Activated T-cell treated with anti-CD3 and anti-CD28 coated beads for 4 hours (primary cell): ENCODE results near the gene TULP4.
"Not testable (repeated sequence)": the region's sequence is repeated elsewhere in the genome, so short reads cannot be mapped to it uniquely, and the experiment has no call there.

Experiments
- DNase-seq: peaks from one replicate; pipeline ENCODE4 v3.0.0-alpha.2; 2020

TULP4 gene

GRCh38 chr6:158296854-158297324 lies 15.4 kb upstream of the TULP4 start:
- DNase-seq: not testable (repeated sequence)

DNA sequence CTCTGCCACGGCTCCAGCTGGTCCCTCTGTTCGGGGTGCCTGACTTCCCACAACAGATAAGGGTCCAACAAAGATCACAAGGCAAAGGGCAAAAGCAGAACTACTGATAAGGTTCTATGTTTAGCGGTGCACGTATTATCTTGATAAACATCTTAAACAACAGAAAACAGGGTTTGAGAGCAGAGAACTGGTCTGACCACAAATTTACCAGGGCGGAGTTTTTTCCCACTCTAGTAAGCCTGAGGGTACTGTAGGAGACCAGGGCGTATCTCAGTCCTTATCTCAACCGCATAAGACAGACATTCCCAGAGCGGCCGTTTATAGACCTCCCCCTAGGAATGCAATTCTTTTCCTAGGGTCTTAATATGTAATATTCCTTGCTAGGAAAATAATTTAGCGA lies 14.6 kb upstream of the TULP4 start:
- not testable (repeated sequence) for DNase-seq

DNA sequence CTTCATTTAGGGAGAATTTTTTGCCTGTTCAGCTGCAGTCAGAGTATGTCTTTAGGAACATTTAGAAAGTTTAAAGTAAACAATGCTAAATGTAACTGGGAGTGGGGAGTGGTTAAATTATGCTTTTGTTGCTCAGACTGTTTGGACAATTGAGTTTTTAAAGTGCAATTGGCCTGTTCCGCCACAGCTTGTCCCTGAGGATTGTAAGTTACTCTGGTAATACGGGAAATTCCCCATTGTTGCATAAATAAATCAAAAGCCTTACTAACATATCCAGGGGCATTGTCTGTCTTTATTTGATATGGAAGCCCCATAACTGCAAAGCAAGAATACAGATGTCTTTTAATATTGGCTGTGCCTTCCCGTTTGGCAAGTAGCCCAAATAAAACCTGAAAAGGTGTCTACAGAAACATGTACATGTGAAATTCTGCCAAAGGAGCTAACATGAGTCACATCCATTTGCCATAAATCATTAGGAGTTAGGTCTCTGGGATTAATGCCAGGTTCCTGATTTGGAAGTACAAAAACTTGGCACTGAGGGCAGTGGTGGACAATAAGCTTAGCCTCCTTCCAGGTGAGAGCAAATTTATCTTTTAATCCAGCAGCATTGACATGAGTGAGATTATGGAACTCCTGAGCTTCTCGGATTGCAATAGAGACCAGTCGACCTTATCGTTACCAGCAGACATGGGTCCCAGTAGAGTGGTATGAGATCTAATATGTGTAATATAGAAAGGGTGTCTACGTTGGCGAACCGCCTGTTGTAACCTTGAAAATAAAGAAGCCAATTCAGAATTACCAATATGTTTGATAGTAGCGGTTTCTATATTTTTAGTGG lies 11.7 kb upstream of the TULP4 start:
- not testable (repeated sequence) for DNase-seq

- not testable (repeated sequence) for DNase-seq
Observed at GRCh38 chr6:158301561-158301960, 10.7 kb upstream of the TULP4 start.

DNA sequence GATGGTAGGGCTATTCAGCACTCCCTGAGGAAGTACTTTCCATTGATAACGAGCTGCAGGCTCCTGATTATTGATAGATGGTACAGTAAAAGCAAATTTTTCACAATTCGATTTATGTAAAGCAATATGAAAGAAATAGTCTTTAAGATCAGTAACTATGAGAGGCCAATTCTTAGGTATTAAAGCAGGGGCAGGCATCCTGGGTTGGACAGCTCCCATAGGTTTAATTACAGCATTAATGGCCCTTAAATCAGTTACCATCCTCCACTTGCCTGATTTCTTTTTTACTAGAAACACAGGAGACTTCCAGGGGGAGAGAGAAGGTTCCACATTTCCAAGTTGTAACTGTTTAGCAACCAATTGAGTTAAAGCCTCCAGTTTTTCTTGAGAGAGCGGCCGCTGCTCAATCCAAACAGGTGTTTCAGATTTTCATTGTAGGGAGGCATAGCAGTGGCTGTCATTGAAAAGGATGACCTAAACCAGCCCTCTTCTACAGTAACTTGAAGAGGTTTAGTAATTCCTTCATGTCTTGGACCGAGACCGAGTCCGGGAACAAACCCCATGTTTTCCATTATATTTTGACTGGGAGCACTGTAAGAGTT lies 10.0 kb upstream of the TULP4 start:
- DNase-seq: not testable (repeated sequence)

DNA sequence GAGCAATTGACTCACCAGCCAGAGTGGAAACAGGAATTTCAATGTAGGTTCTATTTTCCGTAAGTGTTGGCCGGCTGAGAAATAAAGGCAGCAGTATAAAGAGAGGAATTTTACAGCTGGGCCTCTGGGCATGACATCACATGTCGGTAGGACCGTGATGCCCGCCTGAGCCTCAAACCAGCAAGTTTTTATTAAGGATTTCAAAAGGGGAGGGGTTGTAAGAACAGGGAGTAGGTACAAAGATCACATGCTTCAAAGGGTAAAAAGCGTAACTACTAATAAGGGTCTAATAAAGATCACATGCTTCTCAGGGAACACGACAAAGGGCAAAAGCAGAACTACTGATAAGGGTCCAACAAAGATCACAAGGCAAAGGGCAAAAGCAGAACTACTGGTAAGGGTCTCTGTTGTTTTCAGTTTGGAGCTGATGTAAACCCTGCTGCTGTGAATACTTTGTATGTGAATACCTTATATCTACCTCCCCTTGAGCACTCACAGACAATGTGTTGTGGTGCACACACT lies 9.0 kb upstream of the TULP4 start:
- DNase-seq: no peak

DNA sequence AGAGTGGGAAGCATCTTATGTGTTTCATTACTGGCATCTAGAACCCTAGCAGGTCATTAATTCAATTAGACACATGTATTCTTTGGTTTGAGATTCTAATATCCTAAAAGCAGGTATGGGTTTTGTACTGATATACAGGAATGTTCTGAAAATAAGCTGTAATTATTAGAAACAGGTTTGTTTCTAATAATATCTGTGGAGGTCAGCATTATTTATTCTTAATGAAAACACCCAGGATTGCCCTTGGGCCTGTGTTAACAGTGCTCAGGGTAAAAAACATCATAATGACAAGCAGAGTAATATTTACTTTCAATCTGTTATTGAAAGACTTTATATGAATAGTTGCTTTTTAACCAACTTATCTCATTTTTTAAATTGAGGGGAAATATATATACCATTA lies 8.0 kb upstream of the TULP4 start:
- DNase-seq: no peak

DNA sequence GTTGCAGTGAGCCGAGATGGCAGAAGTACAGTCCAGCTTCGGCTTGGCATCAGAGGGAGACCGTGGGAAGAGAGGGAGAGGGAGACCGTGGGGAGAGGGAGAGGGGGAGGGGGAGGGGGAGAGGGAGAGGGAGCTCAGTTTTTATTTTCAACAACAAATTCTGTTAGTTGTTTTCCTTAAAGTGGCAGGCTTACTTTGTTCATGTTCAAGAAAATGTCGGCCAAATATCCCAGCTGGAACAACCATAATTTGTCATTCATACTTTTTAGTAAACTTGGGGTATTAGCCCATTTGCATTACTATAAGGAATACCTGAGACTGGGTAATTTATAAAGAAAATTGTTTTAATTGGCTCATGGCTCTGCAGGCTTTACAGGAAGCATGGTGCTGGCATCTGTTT lies 2.5 kb upstream of the TULP4 start:
- DNase-seq: no peak

GRCh38 chr6:158311193-158311592 lies 1.1 kb upstream of the TULP4 start:
- DNase-seq: no peak

DNA sequence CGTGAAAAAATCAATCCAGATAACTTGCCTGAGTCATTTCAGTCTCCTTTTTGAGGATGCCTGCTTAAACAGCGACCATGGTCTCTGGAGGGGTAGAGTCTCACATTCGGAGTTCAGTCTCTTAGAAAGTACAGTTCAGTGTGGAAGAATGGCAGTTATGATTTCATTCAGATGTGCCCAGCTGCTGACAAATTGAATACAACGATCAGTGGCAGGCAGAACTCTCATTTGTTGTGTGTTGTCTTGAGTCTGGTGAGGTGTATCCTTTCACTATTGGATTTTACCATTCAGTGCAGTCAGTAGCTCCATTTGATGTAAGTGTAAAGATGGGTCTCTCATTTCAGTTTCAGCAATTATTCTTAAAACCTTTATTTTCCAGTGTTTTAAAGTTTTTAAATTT lies 639 bp upstream of the TULP4 start:
- DNase-seq: no peak

GRCh38 chr6:158312672-158313397 lies 570 bp downstream of the TULP4 start:
- no peak for DNase-seq

DNA sequence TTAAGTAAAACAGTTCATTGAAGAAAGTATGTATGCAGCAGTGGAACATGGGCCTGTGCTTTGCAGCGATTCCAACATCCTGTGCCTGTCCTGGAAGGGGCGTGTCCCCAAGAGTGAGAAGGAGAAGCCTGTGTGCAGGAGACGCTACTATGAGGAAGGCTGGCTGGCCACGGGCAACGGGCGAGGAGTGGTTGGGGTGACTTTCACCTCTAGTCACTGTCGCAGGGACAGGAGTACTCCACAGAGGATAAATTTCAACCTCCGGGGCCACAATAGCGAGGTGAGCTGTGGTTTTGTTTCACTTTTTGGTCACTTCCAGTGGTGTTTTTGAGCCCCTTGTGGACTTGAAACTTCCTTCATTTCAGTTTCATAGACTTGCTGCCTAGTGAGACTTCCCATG lies 1.7 kb downstream of the TULP4 start:
- DNase-seq: no peak

GRCh38 chr6:158314737-158315136 lies 2.5 kb downstream of the TULP4 start:
- DNase-seq: no peak

GRCh38 chr6:158316022-158316421 lies 3.8 kb downstream of the TULP4 start:
- DNase-seq: no peak

DNA sequence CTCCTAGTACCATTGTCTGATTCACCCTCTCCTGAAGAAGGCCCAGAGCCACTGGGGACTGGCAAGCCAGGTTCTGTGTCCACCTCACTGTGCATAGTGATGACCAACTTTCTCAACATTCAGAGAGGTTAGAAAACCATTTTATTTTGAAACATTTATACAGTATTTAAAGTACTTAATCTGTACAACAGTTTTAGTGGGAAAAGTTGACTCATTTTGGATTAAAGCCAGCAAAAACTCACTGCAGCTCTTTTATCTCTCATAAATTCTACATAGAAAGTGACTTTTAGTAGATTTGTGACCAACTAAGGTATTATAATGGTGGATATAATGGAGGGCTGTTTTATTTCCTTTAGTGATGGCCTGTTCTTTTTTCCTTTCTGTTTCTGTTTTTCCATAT lies 9.7 kb downstream of the TULP4 start:
- DNase-seq: no peak

DNA sequence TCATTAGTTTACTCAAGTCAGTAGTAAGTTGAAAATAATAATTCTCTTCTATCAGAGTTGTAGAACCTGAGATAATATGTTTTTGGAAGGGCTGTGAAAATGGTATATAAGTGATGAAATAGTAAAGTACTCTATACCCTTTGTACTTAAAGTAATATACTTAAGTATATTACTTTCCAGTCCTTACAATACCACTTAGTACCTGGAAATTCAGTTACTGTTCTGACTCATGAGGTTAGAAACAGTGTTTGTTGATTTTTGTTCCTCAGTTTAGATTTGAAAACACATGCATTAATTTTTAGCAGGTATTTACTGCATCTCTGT lies 10.1 kb downstream of the TULP4 start:
- DNase-seq: no peak

DNA sequence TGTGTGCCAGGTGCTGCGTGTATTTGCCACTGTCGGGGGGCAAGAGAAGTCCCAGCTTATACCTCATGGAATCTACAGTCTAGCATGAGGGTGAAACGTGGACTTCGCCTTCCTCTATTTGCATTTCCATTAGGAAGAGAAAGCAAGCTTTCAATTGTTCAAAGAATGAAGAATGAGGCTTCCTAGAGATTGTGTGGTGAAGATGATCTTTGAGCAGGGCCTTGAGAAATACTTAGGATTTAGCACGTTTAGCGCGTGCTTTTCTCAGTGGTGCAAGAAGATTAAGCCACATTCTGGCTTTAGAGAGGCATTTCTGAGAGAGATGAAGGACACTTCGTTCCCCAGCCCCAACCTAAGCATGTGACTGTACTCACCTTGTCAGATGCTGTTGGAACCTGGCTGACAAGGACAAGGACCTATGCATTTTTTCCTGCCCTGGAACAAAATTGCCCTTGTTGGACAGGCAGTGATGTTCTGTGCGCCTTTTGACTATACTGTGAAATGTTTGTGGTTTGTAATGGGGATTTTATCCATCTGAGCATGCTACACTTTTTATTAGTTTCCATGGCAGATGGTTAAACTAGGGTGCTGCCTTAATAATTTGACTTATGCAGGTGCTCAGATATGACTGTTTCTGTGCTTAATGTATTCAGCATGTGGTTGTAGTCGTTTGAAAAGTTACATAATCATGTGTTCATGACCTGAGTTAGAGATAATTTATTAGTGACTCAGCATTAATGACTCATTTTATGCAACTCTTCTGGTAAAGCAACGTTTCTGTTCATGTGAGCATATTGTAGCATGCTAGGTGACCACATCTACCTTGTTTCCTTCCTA lies 10.7 kb downstream of the TULP4 start:
- DNase-seq: no peak

GRCh38 chr6:158323561-158323958 lies 11.3 kb downstream of the TULP4 start:
- no peak for DNase-seq

DNA sequence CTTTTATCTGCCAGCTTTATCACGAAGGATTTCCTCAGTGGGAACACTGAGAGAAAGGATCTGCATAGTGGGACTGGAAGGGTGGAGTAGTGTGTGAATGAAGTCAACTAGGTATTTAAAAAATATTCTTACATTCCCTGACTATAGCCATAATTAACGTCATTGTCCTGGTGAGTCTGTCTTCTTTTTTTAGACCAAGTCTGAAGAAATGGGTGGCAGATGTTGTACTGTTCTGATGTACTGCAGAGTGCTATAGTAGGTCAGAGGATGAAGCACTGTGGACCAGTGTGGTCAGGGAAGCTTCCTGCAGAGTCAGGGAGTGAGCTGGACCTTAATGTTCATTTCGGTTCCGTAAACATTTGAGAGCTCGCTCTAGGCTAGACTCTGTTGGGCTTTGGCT lies 11.9 kb downstream of the TULP4 start:
- DNase-seq: no peak

DNA sequence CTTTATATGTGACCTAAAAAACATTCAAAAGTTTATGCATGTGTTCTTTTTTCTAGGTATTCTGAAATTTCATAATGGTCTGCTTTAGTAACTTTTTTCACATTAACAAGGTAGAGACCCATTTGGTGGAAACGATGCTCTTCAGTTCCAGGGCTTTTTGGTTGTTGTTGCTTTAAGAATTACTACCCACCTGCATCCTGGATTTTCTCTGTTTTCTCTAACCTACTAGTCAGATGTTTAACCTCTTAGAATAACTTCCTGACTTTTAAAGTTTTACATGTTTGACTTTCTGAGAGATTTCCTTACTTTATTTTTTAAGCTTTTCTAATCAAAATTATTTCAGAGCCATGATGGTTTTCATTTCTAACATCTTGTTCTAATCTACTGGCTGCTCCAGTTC lies 14.9 kb downstream of the TULP4 start:
- DNase-seq: no peak

GRCh38 chr6:158328952-158329351 lies 16.7 kb downstream of the TULP4 start:
- no peak for DNase-seq

DNA sequence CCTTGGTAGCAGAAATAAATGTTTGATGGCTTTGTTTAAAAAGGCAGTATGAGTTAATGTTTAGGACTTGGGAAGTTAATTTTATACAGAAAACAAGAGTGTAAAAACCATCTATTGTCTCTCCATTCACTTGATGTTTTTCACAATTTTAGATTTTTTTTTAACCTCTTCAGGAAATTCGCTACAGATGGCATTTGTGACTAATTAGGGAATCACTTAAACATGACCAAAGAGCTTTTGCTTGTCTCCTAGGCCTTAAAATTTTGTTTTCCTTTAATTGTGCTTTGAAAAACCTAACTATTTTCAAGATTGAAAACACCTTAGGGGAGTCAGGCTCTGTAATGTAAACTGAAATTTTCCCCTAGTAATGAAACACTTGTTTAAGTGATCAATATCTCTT lies 17.3 kb downstream of the TULP4 start:
- no peak for DNase-seq

GRCh38 chr6:158330016-158330415 lies 17.8 kb downstream of the TULP4 start:
- DNase-seq: no peak
